NCI-H2196 (cell line): Measurements from ENCODE around the gene IRF9.
A peak's percentile ranks its signal among the peaks of the same experiment; 100 is the strongest.

Experiments
- DNase-seq: peaks from one replicate; lab custom pipeline; 2025; ENCODE audit not compliant: unreplicated experiment; lab: John Stamatoyannopoulos, UW

Gene IRF9

DNA sequence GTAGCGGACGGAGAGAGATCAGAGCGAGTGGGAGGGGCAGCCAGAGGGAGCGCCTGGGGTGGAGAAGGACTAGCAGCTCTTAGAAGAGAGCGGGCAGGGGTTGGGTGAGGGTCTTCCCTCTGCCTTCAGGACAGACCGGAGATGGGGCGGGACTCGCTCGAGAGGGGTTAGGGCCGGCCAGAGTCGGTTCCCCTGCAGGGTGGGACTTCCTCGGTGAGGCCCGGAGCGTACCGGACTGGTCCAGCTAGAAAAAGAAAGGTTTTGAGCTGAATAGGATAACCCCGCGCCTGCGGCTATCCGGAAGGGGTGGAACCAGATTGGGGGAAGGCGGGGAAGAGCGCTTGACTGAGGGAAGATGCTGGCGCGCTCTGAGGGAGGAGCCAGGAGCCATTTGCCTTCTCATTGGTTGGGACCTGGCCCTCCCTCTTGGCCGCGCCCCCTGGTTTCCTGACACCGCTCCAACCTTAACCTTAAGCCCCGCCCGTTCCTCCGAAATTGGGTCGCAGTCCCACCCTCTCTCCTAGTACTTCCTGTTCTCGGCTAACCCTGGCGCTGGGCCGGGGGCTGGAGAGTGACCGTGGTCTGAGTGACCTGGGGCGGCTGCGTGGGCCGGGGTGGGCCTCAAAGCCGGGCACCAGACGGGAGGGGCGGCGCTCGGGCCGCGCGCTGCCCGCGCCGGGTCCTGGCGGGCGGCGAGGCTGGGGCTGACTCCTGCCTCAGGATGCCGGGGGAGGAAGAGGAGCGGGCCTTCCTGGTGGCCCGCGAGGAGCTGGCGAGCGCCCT, 13.9 kb upstream of the IRF9 start, which contains the start of gene RNF31:
RNF31 (plus strand) TSS at position 521 of the 783 bp plus-strand sequence; CDS start at position 722, 201 bp downstream.
- peak; percentile 98 for DNase-seq

DNA sequence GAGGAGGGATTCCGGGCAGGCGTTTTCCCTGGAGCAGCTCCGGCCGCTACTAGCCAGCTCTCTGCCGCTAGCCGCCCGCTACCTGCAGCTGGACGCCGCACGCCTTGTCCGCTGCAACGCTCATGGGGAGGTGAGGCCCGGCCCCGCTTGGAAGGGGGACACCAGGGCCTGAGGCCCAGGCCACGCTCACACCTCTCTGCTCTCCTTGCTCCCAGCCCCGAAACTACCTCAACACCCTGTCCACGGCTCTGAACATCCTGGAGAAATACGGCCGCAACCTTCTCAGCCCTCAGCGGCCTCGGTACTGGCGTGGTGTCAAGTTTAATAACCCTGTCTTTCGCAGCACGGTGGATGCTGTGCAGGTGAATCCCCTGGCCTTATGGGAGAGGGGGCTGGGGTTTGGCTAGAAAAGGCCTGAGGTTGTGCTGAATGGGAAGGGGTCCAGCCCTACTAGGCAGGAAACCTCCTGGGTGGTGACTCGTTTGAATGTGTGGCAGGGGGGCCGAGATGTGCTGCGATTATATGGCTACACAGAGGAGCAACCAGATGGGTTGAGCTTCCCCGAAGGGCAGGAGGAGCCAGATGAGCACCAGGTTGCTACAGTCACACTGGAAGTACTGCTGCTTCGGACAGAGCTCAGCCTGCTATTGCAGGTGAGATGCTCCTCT, 13.2 kb upstream of the IRF9 start:
- DNase-seq, result no peak

DNA sequence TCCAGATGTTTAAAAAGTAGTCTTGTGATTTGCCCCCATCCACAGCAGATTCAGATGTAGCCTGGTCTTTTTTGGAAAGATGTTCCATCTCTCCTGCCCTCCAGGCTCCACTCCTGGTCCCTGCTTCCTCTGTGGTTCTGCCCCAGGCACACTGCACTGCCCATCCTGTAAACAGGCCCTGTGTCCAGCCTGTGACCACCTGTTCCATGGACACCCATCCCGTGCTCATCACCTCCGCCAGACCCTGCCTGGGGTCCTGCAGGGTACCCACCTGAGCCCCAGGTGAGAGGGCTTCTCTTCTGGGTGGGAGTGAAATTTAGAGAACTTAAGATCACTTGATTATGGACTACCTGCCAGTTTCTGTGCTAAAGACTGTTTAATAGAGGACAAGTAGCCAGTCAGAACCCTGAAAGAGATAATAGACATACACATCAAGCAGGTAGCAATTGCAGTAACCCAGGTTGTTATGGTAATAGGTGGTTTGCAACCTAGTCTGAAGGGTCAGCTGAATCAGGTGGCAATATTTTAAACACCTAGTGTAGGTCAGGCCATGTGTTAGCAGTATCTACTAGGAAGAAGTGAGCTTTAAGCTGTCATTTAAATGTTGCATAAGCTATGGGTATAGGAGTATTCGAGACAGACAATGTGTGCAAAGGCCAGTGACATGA, 11.6 kb upstream of the IRF9 start:
- no peak for DNase-seq

DNA sequence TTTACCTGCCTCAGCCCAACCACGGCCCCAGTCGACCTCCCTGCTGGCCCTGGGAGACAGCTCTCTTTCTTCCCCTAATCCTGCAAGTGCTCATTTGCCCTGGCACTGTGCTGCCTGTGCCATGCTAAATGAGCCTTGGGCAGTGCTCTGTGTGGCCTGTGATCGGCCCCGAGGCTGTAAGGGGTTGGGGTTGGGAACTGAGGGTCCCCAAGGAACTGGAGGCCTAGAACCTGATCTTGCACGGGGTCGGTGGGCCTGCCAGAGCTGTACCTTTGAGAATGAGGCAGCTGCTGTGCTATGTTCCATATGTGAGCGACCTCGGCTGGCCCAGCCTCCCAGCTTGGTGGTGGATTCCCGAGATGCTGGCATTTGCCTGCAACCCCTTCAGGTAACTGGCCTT, 11.0 kb upstream of the IRF9 start:
- no peak for DNase-seq

DNA sequence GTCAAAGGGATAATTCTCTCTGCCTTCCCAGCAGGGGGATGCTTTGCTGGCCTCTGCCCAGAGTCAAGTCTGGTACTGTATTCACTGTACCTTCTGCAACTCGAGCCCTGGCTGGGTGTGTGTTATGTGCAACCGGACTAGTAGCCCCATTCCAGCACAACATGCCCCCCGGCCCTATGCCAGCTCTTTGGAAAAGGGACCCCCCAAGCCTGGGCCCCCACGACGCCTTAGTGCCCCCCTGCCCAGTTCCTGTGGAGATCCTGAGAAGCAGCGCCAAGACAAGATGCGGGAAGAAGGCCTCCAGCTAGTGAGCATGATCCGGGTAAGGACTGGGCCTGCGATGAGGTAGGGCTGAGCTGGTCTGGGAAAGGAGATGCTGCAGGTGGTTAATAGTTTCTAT, 10.5 kb upstream of the IRF9 start:
- no peak for DNase-seq

DNA sequence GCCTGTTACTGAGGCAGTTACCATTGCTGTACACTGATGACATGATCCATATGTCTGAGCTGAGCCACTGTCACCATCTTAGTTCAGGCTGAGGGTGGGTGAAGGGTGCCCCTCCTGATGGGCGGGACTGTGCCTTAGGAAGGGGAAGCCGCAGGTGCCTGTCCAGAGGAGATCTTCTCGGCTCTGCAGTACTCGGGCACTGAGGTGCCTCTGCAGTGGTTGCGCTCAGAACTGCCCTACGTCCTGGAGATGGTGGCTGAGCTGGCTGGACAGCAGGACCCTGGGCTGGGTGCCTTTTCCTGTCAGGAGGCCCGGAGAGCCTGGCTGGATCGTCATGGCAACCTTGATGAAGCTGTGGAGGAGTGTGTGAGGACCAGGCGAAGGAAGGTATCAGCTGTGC, 10.1 kb upstream of the IRF9 start:
- no peak for DNase-seq

DNA sequence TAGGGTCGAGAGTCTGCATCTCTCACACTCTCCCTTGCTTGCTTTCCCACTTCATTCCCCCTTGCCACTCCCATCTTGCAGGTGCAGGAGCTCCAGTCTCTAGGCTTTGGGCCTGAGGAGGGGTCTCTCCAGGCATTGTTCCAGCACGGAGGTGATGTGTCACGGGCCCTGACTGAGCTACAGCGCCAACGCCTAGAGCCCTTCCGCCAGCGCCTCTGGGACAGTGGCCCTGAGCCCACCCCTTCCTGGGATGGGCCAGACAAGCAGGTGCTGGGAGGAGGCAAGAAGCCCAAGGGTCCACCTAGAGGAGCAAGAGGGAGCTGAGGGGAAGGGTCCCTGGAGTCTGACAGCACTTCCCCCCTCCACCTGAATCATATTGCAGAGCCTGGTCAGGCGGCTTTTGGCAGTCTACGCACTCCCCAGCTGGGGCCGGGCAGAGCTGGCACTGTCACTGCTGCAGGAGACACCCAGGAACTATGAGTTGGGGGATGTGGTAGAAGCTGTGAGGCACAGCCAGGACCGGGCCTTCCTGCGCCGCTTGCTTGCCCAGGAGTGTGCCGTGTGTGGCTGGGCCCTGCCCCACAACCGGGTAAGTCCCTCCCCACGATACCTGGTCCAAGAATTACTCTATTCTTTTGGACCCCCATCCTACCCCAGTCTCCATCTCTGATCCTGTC, 9.5 kb upstream of the IRF9 start:
- DNase-seq, result no peak

DNA sequence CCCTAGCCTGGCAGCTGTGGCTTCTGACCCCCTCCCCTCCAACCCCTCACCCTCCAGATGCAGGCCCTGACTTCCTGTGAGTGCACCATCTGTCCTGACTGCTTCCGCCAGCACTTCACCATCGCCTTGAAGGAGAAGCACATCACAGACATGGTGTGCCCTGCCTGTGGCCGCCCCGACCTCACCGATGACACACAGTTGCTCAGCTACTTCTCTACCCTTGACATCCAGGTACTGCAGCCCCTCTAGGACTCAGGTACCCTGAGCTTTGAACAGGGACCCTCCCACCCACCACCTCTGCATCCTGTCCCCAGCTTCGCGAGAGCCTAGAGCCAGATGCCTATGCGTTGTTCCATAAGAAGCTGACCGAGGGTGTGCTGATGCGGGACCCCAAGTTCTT, 6.0 kb upstream of the IRF9 start:
- DNase-seq, result no peak

DNA sequence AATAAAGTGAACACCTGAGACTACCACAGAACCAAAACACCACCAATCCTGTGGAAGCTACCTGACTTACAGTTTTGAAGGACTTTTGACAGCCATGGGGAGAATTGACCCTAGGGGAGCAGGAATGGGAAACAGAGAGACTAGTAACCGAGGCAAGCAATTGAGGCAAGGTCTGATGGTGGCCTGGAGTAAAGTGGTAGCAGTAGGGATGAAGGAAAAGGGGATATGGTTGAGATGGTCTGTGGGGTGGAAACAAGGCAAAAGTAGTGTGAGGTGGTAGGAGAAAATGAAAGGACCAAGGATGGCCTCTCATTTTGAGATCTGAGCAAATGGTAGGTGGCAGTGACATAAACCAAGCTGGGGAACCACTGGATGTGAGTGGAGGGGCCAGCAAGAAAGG, 4.2 kb upstream of the IRF9 start:
- no peak for DNase-seq

DNA sequence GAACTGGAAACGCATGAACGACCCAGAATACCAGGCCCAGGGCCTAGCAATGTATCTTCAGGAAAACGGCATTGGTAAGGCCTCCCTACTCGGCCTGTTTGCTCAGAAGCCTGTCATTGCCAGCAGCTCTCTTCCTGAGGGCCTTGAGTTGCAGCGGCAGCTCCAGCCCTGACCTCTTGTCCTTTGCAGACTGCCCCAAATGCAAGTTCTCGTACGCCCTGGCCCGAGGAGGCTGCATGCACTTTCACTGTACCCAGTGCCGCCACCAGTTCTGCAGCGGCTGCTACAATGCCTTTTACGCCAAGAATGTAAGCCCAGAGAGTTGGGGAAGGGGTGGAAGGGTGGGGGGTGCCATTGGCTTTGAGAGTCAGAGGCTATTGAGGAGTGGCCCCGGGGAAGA, 3.7 kb upstream of the IRF9 start:
- no peak for DNase-seq

DNA sequence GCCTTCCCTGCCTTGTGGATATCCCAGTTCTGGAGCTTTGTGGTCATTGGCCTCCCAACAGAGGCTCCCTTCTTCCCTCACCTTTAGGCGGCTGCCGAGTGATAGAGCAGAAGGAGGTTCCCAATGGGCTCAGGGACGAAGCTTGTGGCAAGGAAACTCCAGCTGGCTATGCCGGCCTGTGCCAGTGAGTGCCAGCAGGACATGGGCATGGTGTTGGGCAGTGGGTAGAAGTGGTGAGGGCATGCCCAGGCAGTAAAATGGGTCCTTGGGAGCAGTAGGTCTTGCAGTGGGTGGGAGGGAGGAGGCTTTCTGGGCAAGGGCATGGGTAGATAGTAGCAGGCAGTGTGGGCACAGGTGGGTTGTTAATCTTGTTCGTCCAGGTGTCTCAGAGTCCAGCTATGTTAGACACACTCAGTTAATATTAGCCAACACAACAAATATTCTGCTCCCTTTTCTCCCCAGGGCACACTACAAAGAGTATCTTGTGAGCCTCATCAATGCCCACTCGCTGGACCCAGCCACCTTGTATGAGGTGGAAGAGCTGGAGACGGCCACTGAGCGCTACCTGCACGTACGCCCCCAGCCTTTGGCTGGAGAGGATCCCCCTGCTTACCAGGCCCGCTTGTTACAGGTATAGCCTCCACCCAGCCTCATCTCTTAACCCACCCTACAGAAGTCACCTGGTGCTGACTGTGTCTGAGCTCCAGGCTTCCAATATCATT, 1.1 kb upstream of the IRF9 start:
- DNase-seq, result no peak

DNA sequence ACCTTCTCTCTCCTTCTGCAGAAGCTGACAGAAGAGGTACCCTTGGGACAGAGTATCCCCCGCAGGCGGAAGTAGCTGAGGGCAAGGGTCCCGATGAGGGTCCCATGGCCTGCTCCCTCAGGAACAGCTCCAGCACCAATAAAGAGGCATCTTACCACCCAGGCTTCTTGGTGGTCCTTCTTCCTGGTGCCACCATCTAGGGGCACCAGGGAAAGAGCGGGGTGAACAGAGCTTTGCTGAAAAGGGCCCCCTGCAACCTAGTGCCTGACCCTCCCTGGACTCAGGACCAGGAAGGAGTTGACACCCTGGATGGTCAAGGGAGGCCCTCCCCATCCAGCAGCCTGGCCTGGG, 591 bp upstream of the IRF9 start:
- no peak for DNase-seq

DNA sequence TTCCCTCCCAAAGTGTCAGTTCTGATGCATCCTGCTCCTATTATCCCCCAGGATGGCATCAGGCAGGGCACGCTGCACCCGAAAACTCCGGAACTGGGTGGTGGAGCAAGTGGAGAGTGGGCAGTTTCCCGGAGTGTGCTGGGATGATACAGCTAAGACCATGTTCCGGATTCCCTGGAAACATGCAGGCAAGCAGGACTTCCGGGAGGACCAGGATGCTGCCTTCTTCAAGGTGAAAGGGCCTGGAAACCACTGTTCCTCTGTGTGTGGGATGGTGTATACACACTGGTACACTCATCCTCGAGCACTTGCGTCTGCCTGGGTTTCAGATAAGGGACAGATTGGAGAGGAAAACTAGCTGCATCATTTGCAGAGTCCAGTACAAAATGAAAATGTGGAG, 1.0 kb downstream of the IRF9 start:
- no peak for DNase-seq

DNA sequence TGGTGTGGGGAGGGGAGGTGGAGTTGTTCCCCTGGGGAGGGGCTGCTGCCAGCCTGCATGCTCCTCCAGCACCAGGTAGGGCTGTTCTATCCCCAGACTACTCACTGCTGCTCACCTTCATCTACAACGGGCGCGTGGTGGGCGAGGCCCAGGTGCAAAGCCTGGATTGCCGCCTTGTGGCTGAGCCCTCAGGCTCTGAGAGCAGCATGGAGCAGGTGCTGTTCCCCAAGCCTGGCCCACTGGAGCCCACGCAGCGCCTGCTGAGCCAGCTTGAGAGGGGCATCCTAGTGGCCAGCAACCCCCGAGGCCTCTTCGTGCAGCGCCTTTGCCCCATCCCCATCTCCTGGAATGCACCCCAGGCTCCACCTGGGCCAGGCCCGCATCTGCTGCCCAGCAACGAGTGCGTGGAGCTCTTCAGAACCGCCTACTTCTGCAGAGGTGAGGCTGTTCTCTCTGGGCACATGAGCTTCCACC, 3.5 kb downstream of the IRF9 start:
- no peak for DNase-seq

DNA sequence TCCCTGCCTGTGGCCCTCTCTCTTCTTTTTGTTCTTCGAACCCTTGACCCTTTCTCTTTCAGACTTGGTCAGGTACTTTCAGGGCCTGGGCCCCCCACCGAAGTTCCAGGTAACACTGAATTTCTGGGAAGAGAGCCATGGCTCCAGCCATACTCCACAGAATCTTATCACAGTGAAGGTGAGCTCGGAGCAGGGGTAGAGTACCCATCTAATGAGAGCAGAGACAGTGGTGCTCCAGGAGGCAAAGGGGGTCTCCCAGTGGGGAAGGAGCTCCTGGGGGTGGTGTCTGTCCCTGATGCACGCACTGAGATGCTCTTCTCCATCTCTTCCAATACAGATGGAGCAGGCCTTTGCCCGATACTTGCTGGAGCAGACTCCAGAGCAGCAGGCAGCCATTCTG, 4.7 kb downstream of the IRF9 start:
- no peak for DNase-seq

DNA sequence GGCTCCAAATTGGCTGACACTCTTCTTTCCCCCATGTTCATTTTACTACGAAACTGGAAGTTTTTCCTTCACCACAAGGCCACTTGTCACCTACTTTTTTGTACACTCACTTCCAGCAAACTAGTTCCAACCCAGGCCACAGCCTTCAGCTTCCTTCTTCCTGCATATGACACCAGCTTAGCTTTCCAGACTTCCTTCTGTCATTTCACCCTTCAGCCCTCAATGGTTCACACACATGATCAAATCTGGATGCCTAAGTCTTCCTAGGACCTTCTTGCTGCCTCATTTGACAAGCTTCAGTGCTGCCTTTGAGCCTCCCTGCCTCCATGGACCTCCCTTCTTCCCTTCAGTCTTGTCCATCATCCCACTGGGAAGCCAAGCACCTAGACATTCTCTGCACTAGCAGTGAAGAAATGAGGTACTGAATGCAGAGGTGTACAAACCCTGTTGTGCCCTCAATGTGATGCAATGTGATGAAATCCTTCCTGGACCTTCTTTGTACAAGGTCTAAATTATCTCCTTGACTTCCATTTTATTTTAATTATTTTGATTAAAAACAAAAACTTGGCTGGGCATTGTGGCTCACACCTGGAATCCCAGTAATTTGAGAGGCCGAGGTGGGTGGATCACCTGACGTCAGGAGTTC, 6.5 kb downstream of the IRF9 start:
- DNase-seq, result no peak

DNA sequence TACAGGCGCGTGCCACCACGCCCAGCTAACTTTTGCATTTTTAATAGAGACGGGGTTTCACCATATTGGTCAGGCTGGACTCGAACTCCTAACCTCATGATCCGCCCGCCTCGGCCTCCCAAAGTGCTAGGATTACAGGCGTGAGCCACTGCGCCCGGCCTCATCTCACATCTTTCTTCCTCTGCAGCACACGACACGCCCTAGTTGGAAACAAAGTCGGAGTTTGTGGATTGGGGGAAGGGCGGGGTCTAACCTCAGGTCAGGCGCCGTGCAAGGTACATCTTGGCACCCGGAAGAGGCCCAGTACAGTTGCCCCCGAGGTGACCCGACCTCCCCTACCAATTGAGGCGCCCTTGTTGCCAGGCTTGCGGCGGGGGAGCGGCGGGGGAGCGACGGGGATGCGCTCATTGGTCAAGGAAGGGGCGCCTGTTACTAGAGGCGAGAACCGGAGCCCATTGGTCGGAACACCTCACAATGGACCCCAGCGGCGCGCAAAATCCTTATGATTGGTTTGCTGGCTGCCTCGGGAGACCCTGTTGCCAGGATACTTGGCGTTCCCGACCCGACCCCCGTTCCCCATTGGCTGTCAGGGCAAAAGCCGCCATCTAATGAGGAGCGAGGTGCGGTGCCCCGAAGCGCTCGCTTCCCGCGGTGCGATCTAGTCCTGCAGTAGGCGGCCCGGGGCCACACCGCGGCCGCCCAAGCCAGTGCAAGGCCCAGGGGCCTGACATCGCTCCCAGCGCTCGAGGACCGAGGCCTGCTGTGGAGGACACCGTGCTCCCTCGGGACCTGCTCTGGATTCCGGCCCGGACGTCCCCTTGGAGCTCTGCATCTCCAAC, 10.6 kb downstream of the IRF9 start, which contains the start of gene REC8:
REC8 (plus strand) TSS at position 659 of the 839 bp plus-strand sequence. CDS start 473 bp downstream, outside the sequence.
- no peak for DNase-seq

DNA sequence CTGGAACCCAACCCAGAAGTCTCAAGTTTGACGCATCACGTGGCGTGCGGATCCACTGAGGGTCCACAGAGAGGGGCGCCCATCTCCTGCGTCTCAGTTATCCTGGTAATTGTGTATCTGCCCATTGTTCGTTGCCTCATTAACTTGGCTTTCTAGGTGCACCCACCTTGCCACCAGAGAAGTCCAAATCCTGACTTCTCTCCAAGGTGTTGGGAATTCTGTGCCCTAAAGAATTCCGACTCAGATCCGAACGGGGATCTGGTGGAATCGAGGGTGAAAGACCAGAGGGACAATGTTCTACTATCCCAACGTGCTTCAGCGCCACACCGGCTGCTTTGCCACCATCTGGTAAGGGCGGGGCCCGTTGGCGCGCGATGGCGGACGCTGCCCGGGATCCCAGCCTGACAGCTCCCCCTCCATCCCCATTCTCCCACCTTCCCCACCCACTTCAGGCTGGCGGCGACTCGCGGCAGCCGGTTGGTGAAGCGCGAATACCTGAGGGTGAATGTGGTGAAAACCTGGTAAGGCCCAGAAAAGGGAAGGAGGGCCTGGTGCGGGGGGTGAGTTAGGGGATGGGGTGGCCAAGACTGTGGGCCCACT, 11.3 kb downstream of the IRF9 start:
- DNase-seq, result no peak

DNA sequence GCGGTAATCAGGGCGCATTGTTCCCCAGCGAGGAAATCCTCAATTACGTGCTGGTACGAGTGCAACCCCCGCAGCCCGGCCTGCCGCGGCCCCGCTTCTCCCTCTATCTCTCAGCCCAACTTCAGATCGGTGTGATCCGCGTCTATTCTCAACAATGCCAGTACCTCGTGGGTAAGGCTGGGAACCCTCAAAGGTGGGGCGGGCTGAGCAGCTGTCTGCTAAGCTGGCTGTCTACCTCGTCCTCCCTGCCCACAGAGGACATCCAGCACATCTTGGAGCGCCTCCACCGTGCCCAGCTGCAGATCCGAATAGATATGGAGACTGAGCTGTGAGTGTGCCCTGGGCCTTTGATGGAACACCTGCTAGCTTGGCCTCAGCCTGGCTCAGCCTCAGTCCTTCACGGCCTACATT, 11.8 kb downstream of the IRF9 start:
- DNase-seq, result no peak
